Testis (tissue), 3 donors: ENCODE measurements around the gene CDKAL1. TPM values are rescaled to one million over a fixed set of nuclear protein-coding genes. Genes with fewer than 3 reads are reported as not detected.

Source experiments
- DNase-seq: peaks from one replicate; pipeline ENCODE4 v3.0.0-alpha.2; 2019
- H3K27ac ChIP-seq, 2 donors: fragments of 200-600 bp; sonication (generic); one replicate each; pipeline ENCODE4 v1.5.1; 2019
- H3K27me3 ChIP-seq: fragments of 200-600 bp; sonication (generic); one replicate; pipeline ENCODE4 v1.5.1; 2019
- H3K36me3 ChIP-seq: fragments of 200-600 bp; sonication (generic); one replicate; pipeline ENCODE4 v1.5.1; 2017; ENCODE audit warnings: low read depth; ENCODE audit errors: missing control alignments
- H3K4me1 ChIP-seq: fragments of 200-600 bp; sonication (generic); one replicate; pipeline ENCODE4 v1.5.1; 2019
- H3K4me3 ChIP-seq, 2 donors: fragments of 200-600 bp; sonication (generic); one replicate each; pipeline ENCODE4 v1.5.1; 2017 to 2019
- H3K9me3 ChIP-seq: fragments of 200-600 bp; sonication (generic); one replicate; pipeline ENCODE4 v1.5.1; 2017
- POLR2A ChIP-seq: fragments of 450-650 bp; IDR thresholded peaks from one replicate; pipeline ENCODE4 v1.6.1; 2017; ENCODE audit warnings: antibody characterized with exemption, mild to moderate bottlenecking, moderate library complexity
- WGBS, 2 donors: methylation state at CpG; one replicate each; pipeline ENCODE4 v1.1.5; 2018; 5-methylcytosine and 5-hydroxymethylcytosine counted together
- intact Hi-C: fragments of 100-400 bp; cut with DNase I; formaldehyde crosslinking; loops from one replicate; pipeline ENCODE4 v1.15.1; 2023; ENCODE audit warnings: low total_unique reads
- polyA plus RNA-seq: library from polyadenylated mRNA; stranded (reverse); fragments of 350-450 nt; fragmentation: Illumina TruSeq; extraction: RNeasy Lipid Tissue Mini Kit (QIAGEN cat#74804); gene quantifications from one replicate; pipeline ENCODE4 v1.2.3, GENCODE V29; 2014; ENCODE audit warnings: low read depth, low replicate concordance; ENCODE audit not compliant: insufficient read depth
- total RNA-seq, 2 donors: library from RNA; depleted of rRNA; stranded (reverse); fragments of >200 nt; gene quantifications; one replicate each; pipeline ENCODE4 v1.2.3, GENCODE V29; 2016
- TF ChIP-seq, protein P1 (sequence below), 3 experiments: fragments of 450-650 bp in 2 of 3; fragments of 200-600 bp in 1 of 3; sonication (generic) in 1 of 3; IDR thresholded peaks; one replicate each; pipeline ENCODE4 v1.5.1; 2016 to 2019; ENCODE audit warnings: antibody characterized with exemption in 3 of 3, mild to moderate bottlenecking in 2 of 3, moderate library complexity in 1 of 3

CDKAL1 gene
- total and polyA plus RNA-seq, 3 donors from 2014 or later = 11.1 to 18.5 (median 16.1) TPM

DNA sequence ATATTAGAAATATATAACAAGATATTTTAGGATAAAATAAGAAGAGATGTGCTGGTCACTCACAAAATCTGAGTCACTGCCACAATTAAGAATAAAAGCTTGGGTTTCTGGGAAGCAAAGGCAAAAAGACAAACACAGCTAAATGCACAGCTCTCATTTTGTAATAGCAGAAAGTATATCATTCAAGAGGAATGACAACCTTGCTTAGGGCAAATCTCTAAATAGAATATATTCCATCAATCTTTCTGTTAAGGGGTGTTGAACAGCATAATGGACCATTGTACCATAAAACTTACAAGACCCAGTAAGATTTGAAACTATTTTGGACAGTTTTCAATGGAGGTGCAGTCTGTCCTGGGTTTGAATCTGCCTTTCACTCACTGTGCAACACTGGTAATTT lies 594.3 kb downstream of the CDKAL1 start:
- no peak for DNase-seq
- no peak overlapping the region for H3K27ac ChIP-seq
- no peaks in the 10 kb centered on the region for H3K9me3 ChIP-seq
- H3K36me3 ChIP-seq = no peaks in the 10 kb centered on the region
- no peak overlapping the region for H3K4me3 ChIP-seq
- no peaks in the 10 kb centered on the region for H3K27me3 ChIP-seq
- TF ChIP-seq POLR2A = no peak
- TF ChIP-seq, protein P1, sequence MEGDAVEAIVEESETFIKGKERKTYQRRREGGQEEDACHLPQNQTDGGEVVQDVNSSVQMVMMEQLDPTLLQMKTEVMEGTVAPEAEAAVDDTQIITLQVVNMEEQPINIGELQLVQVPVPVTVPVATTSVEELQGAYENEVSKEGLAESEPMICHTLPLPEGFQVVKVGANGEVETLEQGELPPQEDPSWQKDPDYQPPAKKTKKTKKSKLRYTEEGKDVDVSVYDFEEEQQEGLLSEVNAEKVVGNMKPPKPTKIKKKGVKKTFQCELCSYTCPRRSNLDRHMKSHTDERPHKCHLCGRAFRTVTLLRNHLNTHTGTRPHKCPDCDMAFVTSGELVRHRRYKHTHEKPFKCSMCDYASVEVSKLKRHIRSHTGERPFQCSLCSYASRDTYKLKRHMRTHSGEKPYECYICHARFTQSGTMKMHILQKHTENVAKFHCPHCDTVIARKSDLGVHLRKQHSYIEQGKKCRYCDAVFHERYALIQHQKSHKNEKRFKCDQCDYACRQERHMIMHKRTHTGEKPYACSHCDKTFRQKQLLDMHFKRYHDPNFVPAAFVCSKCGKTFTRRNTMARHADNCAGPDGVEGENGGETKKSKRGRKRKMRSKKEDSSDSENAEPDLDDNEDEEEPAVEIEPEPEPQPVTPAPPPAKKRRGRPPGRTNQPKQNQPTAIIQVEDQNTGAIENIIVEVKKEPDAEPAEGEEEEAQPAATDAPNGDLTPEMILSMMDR (IDR thresholded peaks at IDR 0.05) = no peak
- H3K4me1 ChIP-seq = peaks cover 11% of the 10 kb centered on the region
- intact Hi-C loops = no loop called here

DNA sequence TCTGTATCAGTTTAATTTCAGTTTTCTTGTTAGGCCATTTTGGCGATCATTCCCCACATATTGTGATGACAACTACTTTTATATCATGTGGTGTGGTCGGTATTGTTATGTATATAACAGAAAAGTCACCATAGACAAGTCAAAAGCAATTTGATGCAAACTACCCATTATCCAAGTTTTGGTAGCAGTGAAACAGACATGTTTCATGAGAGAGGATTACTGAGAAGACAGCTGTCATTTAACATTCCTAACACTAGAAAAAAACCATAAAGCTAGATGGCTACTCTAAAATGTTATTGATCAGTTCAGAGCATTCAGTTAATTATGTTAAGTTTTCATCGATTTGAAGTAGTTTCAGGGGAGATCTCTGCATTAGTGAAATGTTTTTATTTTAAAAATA lies 597.1 kb downstream of the CDKAL1 start:
- H3K27me3 ChIP-seq = no peaks in the 10 kb centered on the region
- no peak overlapping the region for H3K4me3 ChIP-seq
- H3K9me3 ChIP-seq = no peaks in the 10 kb centered on the region
- no peaks in the 10 kb centered on the region for H3K36me3 ChIP-seq
- intact Hi-C loops = no loop called here
- H3K4me1 ChIP-seq = peaks cover 17% of the 10 kb centered on the region
- no peak for TF ChIP-seq POLR2A
- TF ChIP-seq, protein P1 (IDR thresholded peaks at IDR 0.05) = no peak
- WGBS, 2 donors = 84 to 87% methylated on average over 3 of the region's 3 CpGs
- DNase-seq = no peak
- no peak overlapping the region for H3K27ac ChIP-seq

DNA sequence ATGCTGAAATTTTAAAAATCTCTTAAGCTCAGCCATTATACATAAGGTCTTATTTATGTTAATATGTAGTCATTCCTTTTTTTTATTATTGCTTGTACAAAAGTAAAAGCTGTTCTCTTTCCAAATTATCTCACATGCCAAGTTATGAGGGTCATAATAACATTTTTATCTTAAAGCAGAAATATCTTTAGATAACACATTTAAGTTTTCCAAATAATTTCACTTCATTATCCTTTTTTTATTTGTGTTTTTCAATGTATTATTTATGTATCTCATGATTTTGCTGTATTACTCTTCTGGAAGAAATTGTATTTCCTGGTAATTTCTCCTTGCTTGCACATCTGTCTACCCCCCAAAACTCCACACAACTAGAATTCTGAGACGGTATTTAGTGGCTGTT lies 598.2 kb downstream of the CDKAL1 start:
- Histone ChIP-seq H3K27ac (no peak overlapping the region), H3K4me1 (peaks cover 17% of the 10 kb centered on the region), H3K4me3 (no peak overlapping the region), H3K9me3 (no peaks in the 10 kb centered on the region), H3K27me3 (no peaks in the 10 kb centered on the region), H3K36me3 (no peaks in the 10 kb centered on the region)
- 49 to 62% methylated on average over 1 of the region's 1 CpG for WGBS, 2 donors
- TF ChIP-seq, protein P1 (IDR thresholded peaks at IDR 0.05) = no peak
- TF ChIP-seq POLR2A = no peak
- intact Hi-C loops = no loop called here
- no peak for DNase-seq

DNA sequence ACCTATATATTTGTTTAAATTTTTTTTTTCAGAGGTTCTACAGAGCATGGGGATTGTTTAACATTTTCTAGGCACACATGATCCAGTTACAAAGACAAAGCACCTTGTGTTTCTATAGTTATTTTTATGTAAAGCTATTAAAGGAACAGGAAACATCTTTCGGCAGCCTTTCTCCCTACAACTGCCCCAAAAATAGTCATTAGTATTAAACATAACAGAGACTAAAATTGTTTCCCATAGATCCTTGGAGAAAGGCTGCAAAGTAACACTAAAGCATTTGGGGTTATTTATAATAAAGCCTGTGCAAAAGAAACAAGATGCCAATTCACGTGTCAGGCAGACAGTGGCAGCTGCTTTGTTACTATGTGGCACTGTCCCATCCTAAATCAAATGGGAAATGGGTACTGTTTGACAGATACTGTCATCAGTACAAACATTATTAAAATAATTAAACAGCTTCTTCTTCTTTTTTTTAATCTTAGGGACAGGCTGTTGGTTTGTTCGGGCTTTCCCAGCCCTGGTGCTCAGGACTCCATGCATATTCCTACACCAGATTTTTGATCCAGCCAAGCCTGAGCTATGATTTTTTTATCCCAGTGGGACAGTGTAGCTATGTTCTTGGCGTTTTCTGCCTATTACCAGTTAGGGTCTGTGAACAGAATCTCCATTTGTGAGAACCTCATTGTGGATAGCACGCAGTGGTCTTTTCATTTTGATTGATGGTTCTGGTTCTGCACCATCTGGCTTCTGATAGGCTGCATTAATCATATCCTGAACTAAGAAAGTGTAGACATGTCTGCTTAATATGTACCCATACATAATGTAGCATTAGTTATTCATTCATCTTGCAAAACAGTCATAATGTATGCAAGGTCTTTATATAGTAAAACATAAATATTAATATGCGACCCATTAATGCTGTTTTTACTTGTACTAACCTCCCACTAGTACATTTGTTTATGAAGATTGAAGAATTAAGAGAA lies 598.9 kb downstream of the CDKAL1 start:
- Histone ChIP-seq H3K27me3 (no peaks in the 10 kb centered on the region), H3K36me3 (no peaks in the 10 kb centered on the region), H3K4me3 (no peak overlapping the region), H3K9me3 (no peaks in the 10 kb centered on the region), H3K27ac (no peak overlapping the region), H3K4me1 (peaks cover 17% of the 10 kb centered on the region)
- WGBS, 2 donors = 41 to 42% methylated on average over 6 of the region's 6 CpGs
- intact Hi-C loops = no loop called here
- TF ChIP-seq, protein P1 (IDR thresholded peaks at IDR 0.05) = no peak
- no peak for TF ChIP-seq POLR2A
- DNase-seq = no peak
